NOMO-1 treated with DMSO at 0.1 percent for 48 hours (cell line): ENCODE data around the gene FCRL5.
A peak's percentile ranks its signal among the peaks of the same experiment; 100 is the strongest.
"Not testable (repeated sequence)": the region's sequence is repeated elsewhere in the genome, so short reads cannot be mapped to it uniquely, and the experiment has no call there.

ENCODE experiments used
- DNase-seq: peaks from one replicate; lab custom pipeline; 2025; ENCODE audit not compliant: unreplicated experiment; lab: John Stamatoyannopoulos, UW

FCRL5 gene

GRCh38 chr1:157551694-157552693, at the start of gene FCRL5:
TSS of gene FCRL5 (minus strand) at chr1:157552515. CDS start at chr1:157552362, 153 bp downstream.
- DNase-seq: peak; percentile 74

GRCh38 chr1:157600236-157600635, 47.9 kb upstream of the FCRL5 start:
- DNase-seq: peak; percentile 21

GRCh38 chr1:157597959-157598667, 45.8 kb upstream of the FCRL5 start, which contains the start of gene FCRL4:
TSS of gene FCRL4 (minus strand) at chr1:157598085. CDS start at chr1:157597944, 141 bp downstream.
- DNase-seq: peak; percentile 80

GRCh38 chr1:157596384-157596783, 44.1 kb upstream of the FCRL5 start:
- no peak for DNase-seq

GRCh38 chr1:157595356-157595755, 43.0 kb upstream of the FCRL5 start:
- peak; percentile 99 for DNase-seq

- DNase-seq: no peak
Observed at GRCh38 chr1:157585984-157586383, 33.7 kb upstream of the FCRL5 start.

- no peak for DNase-seq
Observed at GRCh38 chr1:157584503-157584902, 32.2 kb upstream of the FCRL5 start.

GRCh38 chr1:157580828-157581210, 28.5 kb upstream of the FCRL5 start:
- DNase-seq: no peak

GRCh38 chr1:157580179-157580827, 28.0 kb upstream of the FCRL5 start:
- peak; percentile 60 for DNase-seq

- DNase-seq: no peak
Observed at GRCh38 chr1:157577420-157577819, 25.1 kb upstream of the FCRL5 start.

GRCh38 chr1:157575744-157576143, 23.4 kb upstream of the FCRL5 start:
- DNase-seq: no peak

GRCh38 chr1:157574836-157575235, 22.5 kb upstream of the FCRL5 start:
- no peak for DNase-seq

GRCh38 chr1:157566484-157567300, 14.4 kb upstream of the FCRL5 start:
- DNase-seq: peak; percentile 91

GRCh38 chr1:157562515-157562914, 10.2 kb upstream of the FCRL5 start:
- DNase-seq: no peak

GRCh38 chr1:157558119-157558518, 5.8 kb upstream of the FCRL5 start:
- no peak for DNase-seq

- not testable (repeated sequence) for DNase-seq
Observed at GRCh38 chr1:157548081-157548480, 4.2 kb downstream of the FCRL5 start.

- no peak for DNase-seq
Observed at GRCh38 chr1:157542676-157543075, 9.6 kb downstream of the FCRL5 start.

- DNase-seq: no peak
Observed at GRCh38 chr1:157540852-157541251, 11.5 kb downstream of the FCRL5 start.

- no peak for DNase-seq
Observed at GRCh38 chr1:157540160-157540748, 12.1 kb downstream of the FCRL5 start.

GRCh38 chr1:157539568-157539967, 12.7 kb downstream of the FCRL5 start:
- DNase-seq: no peak
